ENCODE measurements around the gene CDRT4.

GRCh38 chr17:15441315-15441714, 26.1 kb downstream of the CDRT4 start:
- no peak for TF ChIP-seq EZH2 (IDR thresholded peaks at IDR 0.05; ENCODE audit: borderline replicate concordance, low read depth, low read length, severe bottlenecking)
- no peak for TF ChIP-seq CTCF (IDR thresholded peaks at IDR 0.05; ENCODE audit: borderline replicate concordance, extremely low read depth, low read length, poor library complexity, severe bottlenecking)

Measured in DND-41 (cell line).